Skeletal muscle cell (primary cell): Measurements from ENCODE around the gene PLSCR4.
A peak's percentile ranks its signal among the peaks of the same experiment; 100 is the strongest.
"Not testable (repeated sequence)": the region's sequence is repeated elsewhere in the genome, so short reads cannot be mapped to it uniquely, and the experiment has no call there.

Experiments
- DNase-seq: peaks from one replicate; pipeline ENCODE4 v3.0.0-alpha.2; 2010; ENCODE audit warnings: low read depth
- H3K4me3 ChIP-seq: 2 replicates; pipeline ENCODE4 v1.5.1; 2011; ENCODE audit warnings: low read depth, mild to moderate bottlenecking, control low read depth, low read length, moderate library complexity

Gene PLSCR4, protein sequence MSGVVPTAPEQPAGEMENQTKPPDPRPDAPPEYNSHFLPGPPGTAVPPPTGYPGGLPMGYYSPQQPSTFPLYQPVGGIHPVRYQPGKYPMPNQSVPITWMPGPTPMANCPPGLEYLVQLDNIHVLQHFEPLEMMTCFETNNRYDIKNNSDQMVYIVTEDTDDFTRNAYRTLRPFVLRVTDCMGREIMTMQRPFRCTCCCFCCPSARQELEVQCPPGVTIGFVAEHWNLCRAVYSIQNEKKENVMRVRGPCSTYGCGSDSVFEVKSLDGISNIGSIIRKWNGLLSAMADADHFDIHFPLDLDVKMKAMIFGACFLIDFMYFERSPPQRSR

DNA sequence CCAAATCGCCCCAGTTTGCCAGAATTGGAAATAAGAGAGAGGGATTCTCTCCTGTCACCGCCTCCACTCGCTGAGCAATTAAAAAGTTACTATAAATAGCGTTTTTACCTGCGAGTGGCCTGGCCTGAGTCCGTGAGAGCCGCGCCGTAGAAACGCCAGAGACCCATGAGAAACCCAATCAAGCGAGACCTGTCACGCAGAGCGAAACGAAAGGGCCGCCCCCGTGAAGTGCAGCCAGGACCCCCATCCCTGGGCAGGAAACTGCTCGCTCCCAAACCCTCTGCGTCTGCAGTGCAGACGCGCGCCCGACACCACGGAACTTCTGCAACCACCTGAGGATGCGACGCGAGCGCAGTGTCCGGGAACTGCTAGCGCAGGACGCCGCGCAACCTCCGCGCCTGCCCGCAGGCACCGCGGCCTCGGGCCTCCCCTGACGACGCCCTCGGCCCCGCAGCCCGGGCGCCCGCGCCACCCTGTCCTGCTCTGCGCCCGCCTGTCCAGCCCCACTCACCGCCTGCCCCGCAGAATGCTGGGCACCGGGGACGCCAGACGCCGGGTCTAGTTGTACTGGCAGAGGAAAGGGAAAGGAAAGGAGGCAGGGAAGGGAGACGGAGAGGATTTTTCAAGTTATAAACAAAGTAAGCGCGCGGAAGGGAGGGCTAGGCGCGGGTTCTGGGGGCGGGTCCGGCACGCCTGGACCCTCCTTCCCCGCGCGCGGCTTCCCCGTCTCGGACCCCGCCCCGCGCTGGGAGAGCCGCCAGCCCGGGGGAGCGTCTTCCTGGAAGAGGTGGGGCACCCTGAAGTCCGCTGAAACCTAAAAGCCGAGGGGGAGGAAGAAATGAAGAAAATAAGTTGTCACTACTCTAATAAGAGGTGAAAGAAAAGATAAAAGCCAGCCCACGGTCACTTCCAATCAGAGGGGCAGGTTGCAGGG lies at the start of gene PLSCR4:
PLSCR4 (minus strand) TSS at position 657 of the 934 bp plus-strand sequence. CDS start 29,034 bp downstream, outside the sequence.
- peak; percentile 35 for DNase-seq
- peak within 1 kb of the TSS; percentile 72 for H3K4me3 ChIP-seq

DNA sequence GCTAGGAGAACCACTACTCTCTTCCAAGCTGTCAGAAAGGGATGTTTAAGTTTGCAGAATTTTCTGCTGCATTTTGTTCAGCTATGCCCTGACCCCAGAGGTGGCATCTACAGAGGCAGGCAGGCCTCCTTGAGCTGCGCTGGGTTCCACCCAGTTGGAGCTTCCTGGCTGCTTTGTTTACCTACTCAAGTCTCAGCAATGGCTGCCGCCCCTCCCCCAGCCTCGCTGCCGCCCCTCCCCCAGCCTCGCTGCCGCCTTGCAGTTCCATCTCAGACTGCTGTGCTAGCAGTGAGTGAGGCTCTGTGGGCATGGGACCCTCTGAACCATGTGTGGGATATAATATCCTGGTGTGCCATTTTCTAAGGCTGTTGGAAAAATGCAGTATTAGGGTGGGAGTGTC lies 42.5 kb upstream of the PLSCR4 start:
- H3K4me3 ChIP-seq, DNase-seq: not testable (repeated sequence)

DNA sequence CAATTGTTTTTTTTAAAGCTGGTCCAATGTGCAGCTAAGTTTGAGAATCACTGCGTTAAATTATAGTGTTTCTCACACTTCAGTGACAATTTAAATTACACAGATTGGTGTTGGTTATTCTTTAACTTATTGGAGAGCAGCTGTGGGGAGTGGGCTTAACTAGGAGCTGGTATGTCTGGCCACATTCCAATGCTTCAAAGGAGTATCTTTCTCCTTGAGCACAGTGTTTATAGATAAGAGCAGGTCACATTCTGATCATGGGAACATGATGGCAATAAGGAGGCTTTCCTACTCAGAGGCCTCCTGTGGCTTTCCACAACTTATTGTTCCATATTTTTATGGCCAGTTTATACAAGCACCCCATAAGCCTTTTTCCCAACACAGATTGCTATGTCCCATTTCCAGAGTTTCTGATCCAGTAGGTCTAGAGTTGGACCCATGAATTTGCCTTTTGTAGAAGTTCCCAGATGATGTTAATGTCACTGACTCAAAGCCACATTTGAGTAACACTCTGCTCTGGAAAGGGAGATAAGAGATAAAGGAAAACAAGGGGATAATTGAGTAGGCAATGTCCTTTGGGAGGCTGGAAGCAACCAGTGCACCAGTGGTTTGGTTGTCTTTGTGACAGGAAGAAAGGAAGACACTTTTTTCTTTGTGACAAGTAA lies 33.0 kb upstream of the PLSCR4 start:
- DNase-seq, result no peak
- no peak overlapping the region for H3K4me3 ChIP-seq

DNA sequence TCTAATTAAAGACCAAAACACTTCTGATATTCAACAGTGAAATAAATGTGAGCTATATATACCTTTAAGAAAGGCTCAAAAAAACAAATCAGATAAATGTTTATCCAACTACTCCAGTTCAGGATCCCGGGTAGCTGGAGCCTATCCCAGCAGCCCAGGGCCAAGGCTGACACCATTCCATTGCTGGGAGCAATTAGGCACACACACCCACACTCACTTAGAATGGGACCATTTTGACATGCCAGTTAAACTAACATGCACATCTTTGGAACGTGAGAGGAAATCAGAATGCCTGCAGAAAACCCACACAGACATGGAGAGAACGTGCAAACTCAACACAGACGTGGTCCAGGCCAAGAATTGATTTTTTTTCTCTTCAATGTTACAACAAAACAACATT lies 30.0 kb upstream of the PLSCR4 start:
- no peak overlapping the region for H3K4me3 ChIP-seq
- DNase-seq, result peak; percentile 44

DNA sequence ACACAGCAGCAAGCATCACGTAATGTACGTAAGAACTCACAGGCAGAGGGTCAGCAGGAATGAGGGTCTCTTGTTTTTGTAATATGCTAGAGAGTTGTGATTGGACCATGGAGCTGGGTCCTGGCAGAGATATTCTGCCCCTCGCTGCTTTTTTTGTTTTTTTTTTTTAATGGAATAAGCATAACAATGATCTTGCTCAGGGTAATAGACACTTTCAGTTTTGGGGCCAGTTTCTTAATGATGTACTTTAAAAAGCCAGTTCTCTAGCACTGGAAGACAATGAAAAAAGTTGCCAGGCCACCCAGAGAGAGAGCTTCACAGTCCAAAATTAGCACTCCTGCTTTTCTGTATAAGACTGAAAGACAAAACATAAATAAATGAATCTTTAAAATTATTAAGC lies 29.0 kb upstream of the PLSCR4 start:
- H3K4me3 ChIP-seq, result no peak overlapping the region
- DNase-seq, result no peak

DNA sequence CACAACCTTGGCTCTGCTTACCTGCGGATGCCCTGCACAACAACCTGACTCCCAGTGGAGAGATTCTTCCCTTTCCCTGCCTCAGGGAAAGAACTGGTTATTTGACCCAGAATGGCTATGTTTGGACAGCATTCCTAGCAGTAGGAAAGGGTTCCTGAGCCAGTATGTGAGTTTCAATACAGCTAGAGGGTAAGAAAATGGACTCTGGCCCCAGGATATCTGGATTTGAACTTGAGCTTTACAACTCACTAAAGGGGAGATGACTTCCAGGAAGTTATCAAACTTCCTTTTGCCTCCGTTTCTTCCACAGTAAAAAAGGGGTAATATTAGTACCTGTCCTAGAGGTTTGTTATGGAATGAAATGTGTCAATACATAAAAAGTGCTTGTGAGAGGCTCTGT lies 28.1 kb upstream of the PLSCR4 start:
- DNase-seq, result no peak
- H3K4me3 ChIP-seq, result no peak overlapping the region

DNA sequence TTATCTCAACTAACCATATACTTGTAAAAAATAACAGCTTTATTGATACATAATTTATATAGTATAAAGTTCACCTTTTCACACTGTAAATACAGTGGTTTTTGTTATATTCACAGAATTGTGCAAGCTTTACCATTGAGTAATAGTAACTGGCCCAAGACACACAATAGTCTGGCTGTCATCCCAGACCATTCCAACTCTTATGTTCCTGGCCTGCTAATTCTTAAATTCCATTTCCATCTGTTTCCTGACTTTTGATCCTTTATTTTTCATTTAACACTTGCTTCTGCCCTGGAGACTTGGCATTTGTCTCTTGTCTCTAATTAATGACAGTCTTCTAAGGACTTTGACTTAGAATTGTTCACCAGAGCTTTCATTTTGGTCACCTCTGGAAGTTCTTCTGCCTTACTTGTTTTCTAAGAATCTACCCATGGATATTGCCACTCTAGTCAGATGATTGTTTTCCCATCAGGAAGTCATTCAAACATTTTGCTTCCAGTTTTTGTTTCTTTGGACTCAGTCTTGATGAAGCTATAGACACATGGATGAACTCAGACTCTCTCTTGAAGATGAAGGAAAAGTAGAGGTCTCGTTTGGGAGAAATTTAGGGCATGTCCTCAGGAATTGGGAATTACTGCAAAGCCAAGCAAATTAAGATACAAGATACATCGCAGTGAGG lies 27.2 kb upstream of the PLSCR4 start:
- no peak overlapping the region for H3K4me3 ChIP-seq
- peak; percentile 87 for DNase-seq

DNA sequence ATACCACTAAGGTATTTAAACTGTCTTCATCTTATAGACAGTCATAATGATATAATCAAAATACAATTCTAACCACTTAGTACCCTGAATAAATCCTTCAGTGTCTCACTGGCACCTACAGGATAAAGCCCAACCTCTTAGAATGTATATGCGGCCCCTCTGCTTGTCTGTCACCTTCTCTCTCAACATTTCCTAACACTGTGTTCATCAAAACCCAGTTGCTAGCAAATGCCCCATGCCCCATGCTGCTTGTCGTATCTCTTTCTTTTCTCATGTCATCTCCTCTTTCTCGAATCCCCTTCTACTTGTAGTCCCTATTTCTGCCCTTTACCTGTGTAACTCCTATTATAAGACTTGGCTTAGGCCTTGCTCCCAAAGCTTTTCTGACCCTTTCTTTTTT lies 24.6 kb upstream of the PLSCR4 start:
- no peak for DNase-seq
- no peak overlapping the region for H3K4me3 ChIP-seq

DNA sequence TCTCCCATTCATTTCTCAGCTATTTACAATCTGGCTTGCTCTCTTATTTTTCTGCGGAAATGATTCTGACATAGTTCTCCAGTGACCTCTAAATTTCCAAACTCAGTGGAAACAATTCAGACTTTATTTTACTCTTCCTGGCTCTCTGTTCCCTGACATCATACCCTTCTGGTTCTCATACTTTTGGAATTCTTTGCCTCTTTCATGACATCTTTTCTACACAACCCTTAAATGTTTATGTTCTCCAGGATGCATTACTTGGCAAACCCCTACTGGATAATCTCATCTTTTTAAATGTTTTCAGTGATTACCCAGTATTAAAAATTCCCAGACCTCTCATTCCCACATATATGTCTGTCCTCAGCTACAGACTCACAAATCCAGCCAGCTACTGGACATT lies 23.9 kb upstream of the PLSCR4 start:
- peak; percentile 90 for DNase-seq
- H3K4me3 ChIP-seq, result no peak overlapping the region

DNA sequence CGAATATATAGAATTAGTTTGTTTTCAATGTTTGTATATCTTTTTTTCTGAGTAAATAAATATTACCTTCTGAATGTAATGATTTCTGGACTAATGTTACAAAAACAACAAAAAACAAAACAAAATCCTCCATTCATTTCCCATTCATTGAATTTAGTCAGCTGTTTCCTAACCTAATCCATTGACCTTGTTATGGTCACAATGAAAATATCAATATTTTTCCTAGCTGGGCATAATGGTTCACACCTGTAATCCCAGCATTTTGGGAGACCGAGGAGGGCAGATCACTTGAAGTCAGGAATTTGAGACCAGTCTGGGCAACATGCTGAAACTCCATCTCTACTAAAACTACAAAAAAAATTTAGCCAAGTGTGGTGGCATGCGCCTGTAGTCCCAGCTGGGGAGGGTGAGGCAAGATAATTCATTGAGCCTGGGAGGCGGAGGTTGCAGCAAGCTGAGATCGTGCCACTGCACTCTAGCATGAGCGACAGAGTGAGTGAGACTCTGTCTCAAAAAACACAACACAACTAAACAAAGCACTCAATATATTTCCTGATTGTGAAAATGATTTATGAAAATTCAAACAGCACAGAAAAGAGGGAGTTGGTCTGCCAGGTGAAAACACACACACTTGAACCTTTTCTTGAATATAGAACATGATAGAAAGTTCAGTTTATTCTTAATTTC lies 23.0 kb upstream of the PLSCR4 start:
- DNase-seq, result no peak
- H3K4me3 ChIP-seq, result no peak overlapping the region

DNA sequence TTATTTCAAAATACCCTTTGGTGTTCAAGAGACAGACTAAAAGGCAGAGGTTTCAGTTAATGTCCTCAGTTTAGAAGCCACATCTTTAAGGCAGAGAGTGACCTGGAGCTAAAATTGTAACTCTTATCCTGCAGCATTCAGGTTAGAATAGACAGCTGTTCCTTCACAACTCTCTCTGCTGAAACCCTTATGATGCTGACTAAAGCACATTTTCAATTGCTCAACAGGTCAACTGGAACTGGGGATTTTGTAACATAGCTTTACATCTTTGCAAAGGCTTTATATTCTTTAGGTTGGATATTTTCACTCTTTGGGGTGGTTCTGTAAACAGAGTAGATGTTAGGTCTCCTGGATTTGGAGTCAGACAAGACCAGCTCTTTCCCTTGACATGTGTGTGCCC lies 20.3 kb upstream of the PLSCR4 start:
- no peak for DNase-seq
- H3K4me3 ChIP-seq, result no peak overlapping the region

DNA sequence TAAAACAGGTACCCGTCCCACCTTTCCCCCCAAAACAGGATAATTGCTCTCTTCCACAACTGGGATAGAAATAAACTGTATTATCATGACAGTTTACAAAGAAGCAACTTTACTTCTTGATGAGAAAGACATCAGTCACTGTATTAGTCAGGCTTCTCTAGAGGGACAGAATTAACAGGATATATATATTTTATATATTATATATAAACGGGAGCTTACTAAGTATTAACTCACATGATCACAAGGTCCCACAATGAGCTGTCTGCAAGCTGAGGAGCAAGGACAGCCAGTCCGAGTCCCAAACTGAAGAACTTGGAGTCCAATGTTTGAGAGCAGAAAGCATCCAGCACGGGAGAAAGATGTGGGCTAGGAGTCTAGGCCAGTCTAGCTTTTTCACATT lies 18.4 kb upstream of the PLSCR4 start:
- H3K4me3 ChIP-seq, result no peak overlapping the region
- DNase-seq, result no peak

DNA sequence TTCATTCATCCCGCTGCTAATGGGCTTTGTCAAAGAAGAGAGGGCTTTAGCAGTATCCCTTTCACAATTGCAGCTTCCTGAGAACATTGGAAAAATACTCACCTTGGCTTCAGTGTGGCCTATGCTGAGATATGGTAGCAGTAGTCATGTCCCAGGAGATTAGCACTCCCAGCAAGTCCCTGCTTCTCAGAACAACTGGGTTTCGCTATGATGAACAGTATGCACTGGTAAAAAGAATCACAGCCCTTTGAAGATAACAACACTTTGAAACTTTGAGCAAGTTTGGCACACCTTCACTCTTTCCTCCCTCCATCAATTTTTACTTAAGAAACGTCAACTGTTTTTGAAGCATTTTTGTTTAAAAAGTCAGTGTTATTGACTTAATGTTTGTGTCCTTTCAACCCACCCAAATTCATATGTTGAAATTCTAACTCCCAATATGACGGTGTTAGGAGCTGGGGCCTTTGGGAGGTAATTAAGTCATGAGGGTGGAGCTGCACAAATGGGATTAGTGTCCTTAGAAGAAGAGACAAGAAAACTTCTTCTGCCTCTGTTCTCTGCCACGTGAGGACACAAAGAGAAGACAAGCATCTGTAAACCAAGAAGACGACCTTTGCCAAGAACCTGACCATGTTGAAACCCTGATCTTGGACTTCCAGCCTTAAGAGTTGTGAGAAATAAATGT lies 17.8 kb upstream of the PLSCR4 start:
- H3K4me3 ChIP-seq, result no peak overlapping the region
- no peak for DNase-seq

DNA sequence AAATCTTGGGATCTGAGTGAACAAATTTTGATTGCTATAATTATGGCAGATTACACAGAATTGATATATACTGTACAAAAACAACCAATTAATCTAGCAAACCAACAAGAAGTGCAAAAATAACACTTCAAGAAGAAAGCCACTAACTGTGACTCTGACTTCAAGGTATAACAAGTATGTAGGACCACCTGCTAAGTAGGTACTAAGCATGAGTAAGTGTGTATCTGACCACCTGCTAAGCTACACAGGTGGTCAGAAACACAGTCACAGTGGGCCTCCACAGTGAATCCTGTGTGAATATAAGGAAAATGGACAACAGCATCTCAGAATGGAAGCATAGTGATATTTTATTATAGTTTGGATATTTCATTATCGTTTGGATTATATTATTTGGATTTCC lies 14.8 kb upstream of the PLSCR4 start:
- no peak for DNase-seq
- no peak overlapping the region for H3K4me3 ChIP-seq

DNA sequence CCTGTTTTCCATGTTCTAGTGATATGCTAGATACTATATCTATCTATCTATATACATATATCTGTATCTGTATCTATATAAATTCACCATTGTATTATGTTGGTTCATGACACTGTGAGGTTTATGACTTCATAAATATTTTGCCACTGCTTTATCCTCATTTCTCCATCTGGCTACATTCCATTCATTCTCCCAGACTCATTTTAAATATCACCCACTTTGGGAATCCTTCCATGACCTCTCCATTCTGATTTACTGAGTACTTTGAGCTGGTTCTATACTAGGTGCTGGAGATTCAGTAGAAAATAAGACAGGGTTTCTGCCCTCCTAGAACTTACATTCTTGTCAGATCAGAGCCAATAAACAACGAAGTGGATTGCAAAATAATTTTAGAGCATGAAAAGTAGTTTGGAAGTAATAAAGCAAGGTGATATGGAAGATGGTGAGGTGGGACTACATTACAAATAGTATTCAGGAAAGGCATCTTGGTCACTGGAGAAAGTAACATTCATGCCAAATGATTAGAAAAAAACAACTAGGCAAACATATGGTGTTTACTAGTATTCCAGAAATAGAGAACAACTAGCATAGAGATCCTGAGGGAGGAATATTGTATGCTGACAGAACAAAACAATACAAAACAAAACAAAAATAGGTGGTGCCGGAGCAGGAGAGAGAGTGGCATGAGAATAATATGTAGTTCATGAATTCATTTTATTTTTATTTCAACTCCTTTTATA lies 11.6 kb upstream of the PLSCR4 start:
- no peak for DNase-seq
- H3K4me3 ChIP-seq, result no peak overlapping the region

DNA sequence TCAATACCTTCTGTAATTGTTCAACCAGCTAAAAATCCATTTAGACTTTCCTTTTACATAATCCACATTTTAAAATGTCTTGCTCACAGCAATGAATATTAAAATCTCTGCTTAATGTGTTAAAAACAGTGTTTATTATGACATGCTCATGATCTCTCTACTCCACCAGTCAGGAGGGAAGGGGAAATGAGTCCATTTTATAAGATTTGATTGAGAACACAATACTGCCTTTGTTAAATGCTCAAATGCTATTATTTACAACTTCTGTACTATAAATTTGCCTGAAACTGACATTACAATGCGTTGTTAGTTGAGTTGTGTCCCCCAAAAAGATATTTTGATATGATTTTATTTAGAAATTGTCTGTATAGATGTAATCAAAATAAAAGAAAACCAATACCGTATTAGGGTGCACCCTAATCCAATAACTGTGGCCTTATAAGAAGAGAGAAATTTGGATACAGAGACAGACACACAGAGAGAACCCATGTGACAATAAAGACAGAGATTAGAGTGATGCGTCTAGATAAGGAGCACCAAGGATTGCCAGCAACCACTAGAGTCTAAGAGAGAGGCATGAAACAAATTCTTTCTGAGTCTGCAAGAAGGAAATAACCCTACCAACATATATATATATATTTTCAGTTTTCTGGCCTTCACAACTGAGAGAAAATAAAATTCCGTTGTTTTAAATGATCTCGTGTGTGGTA lies 9.1 kb upstream of the PLSCR4 start:
- no peak for DNase-seq
- H3K4me3 ChIP-seq, result no peak overlapping the region

DNA sequence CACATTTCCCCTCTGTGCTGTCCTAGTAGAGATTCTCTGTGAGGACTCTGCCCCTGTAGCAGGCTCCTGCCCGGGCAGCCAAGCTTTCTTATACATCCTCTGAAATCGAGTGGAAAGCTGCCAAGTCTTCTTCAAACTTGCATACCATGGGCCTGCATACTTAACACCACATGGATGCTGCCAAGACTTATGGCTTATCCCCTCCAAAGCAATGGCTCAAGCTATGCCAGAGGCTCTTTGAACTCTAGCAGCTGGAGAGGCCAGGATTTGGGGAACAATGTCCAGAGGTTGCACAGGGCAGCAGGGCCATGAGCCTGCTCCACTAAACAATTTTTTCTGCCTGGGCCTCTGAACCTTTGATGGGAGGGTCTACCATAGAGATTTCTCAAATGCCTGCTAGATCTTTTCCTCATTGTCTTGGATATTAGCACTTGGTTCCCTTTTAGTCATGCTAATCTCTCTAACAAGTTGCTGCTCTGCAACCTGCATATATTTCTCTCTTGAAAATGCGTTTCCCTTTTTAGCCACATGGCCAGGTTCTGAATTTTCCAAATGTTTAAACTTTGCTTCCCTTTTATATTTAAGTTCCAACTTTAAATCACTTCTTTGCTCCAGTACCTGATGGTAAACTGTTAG lies 6.1 kb upstream of the PLSCR4 start:
- no peak overlapping the region for H3K4me3 ChIP-seq
- no peak for DNase-seq
